HG03342 (cell line): ENCODE results near the gene COQ10A.

Experiments
- ATAC-seq: cut with Tn5 transposase; IDR thresholded peaks from one replicate; pipeline ENCODE4 v1.9.1; 2021; ENCODE audit warnings: mild to moderate bottlenecking, moderate library complexity; ENCODE audit not compliant: unreplicated experiment

Gene COQ10A

DNA sequence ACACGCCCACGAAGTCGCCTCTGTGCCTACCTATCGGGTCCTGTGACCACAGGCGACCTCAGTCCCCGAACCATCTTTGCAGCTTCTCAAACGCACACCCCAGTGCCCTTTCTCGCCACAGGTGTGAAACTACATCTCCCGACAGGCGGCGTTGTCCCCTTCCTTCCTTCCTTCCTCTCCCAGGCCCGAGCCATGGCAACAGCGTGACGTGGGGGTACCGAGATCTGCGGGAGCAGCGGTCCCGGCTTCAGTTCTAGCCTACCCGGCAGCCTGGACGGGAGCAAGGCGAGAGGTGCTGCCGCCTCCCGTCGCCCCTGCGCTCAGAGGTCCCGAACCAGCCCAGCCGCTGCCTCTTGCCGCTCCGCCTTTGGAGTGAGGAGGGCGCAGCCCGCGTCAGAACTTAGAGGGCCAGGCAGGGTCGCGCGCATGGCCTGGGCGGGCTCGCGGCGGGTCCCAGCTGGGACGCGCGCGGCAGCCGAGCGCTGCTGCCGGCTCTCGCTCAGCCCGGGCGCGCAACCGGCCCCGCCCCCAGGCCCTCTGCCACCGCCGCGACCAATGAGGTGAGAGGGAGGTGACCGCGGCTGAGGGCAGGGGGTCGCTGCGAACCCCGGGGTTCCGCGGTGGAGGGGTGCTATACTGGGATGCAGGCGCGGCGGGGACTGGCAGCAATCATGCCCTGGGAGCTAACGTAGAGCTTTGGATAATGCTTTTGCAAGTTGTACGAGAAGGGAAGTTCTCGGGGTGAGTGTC, at the start of gene COQ10A:
Gene COQ10A (plus strand): TSS at position 250 of the 750 bp plus-strand sequence. CDS start 177 bp downstream, at position 427.
- ATAC-seq: peak; percentile 86

DNA sequence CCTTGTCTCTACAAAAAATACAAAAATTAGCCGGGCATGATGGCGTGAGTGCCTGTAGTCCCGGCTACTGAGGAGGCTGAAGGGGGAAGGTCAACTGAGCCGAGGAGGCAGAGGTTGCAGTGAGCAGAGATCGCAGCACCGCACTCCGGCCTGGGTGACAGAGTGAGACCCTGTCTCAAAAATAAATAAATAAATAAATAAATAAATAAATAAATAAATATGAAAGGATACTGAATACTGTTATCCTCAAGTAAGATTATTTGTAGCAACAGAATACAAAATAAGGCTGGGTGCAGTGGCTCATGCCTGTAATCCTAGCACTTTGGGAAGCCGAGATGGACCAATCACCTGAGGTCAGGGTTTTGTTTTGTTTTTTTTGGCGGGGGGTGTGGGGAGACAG, 46.9 kb upstream of the COQ10A start:
- no peak for ATAC-seq

DNA sequence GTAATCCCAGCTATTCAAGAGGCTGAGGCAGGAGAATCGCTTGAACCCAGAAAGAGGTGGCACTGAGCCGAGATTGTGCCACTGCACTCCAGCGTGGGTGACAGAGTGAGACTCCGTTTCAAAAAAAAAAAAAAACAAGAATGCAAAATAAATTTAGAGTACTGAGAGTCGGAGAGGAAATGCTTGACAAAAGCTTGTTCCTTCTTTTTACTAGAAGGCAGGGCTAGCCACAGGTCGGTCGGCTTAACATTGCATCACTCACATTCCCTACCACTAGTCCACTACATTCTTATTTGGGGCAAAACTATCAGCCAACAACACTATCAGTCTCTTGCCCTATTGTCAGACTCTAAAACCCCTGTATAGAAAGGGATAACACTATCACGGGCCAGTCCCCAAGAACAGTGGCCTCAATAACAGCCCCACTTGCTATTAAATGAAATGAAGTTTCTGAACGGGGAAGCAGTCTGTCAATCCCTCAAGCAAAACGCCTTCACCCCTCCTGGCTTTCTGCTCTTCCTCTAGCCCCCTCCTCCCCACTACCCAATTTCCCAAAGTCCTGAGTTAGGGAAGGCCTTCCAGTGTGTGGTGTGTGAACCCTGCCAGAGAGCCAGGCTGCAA, 46.0 kb upstream of the COQ10A start:
- no peak for ATAC-seq

DNA sequence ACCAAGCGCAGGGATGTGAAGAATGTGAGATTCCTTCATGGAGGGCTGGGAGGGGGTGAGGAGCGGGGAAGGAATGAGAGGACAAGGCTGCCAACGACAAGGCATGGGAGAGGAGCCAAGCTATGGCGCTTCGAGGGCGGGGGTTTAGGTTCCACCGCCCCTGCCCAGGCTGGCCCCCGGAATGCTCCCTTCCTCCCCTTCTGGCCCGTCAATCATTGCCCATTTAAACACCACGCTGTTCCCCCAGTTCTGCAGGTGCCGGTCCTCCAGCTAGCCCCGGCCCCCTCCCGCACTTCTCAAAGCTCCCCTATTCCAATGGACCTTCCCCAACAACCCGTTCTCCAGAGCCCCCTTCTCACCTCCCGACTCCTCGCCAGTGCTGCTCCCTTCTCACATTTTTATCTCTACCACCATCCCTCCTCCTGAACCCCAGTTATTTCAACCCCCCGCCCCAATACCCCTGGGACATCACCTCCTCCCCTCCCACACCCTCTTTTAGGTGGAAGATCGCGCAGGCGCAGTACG, 45.4 kb upstream of the COQ10A start:
- peak; percentile 27 for ATAC-seq

DNA sequence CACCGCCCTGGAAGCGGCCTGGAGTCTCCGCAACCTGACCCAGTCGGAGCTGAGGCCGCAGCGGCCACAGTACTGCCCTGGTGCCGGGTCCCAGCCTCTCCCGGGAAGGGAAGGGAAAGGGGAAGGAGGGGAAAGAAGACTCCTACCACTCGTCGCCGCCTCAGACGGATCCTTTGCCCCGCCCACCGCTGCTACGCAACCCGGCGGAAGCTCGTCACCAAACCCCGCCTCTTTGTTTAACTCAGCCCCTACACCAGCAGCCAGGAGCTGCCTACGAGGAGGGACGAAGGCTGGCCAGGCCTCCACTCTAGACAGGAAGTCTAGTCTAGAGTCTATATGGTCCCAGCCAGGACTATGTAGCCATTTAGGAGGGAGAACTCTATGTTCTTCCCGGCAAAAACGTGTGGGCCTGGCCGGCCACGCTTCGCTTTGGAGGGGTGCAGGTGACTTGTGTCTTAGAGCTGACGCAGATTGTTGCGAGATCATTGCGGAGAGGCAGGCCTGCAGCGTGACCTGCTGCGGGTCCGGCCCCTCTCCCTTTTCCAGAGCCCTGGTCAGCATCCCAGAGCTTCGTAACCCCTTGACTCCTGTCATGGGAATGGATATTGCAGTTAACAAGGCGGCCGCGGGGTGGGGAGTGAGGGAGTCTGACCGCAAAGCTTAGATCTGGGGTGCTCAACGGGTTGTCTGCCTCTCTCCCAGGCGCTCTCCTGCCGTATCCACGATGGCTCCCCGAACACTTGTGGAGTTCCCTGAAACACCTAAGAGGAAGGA, 44.8 kb upstream of the COQ10A start, which contains the start of gene RNF41:
Gene RNF41 (minus strand): TSS at position 166 of the 774 bp plus-strand sequence. CDS start 7,875 bp downstream, outside the sequence.
- peak; percentile 80 for ATAC-seq

DNA sequence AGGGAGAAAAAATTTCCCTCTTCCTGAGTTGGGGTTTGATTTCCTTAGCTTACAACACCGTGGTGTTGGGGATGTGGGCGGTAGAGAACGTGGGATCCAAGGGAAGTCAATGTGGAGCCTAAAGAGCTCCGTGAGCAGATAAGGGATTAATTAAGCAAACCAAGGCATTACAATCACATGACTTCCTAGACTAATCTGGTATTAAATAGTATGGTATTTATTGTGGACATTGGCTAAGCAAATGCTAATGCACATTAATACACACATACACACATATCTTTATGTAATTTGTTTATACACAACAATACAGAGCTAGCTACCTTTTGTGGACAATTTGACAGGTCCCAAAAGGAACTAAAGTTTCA, 44.2 kb upstream of the COQ10A start:
- no peak for ATAC-seq

DNA sequence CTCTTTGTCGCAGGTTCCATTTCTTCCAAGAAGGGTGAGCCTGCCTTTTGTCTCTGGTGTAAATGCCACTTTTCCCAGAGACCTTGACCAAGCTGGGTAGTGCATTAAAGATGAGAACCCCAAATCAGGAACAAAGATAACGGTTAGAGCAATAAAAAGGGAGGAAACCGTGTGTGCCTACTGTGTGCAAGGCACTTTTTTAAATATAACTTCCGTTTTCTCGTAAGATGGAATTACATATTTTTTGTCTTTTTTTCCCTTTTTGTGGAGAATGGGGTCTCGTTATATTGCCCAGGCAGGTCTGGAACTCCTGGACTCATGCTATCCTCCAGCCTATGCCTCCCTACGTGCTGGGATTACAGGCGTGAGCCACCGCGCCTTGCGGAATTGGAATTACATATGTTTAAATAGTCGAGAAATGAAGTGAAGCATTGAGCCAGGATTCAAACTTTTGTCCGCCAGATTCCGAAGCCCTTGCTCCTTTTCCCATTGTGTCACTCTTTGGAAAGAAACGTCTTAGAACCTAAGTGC, 43.1 kb upstream of the COQ10A start:
- ATAC-seq: no peak

DNA sequence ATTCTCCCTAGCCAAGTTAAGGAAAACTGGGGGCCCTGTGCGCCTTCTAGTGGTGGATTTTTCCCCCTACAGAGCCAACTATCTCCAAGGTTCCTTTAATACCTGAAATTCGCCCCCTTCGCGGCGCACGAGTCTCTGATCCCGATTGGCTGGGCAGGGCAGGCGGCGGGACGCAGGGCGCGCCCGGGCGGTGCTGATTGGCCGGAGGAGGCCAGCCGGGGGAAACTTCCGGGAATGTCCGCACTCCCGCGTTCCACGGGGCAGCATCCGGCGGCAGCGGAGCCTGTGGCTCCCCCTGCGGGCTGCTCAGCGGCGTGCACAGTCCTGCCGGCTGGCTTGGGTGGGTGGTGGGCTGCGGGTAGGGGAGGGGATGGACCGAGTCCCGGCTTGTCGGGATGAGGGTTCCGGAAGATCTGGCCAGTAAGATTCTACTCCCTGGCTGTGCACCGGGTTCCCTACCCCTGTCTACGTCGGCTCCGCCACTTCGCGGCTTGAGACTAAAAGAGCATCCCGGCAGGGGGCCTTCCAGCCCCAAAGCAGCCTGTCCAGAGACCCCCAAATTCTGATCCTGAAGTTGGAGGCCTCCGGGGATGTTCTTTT, 42.5 kb upstream of the COQ10A start, which contains the start of gene NABP2:
Gene NABP2 (plus strand): TSS at position 241 of the 600 bp plus-strand sequence. CDS start 515 bp downstream, outside the sequence.
- ATAC-seq: peak; percentile 74

DNA sequence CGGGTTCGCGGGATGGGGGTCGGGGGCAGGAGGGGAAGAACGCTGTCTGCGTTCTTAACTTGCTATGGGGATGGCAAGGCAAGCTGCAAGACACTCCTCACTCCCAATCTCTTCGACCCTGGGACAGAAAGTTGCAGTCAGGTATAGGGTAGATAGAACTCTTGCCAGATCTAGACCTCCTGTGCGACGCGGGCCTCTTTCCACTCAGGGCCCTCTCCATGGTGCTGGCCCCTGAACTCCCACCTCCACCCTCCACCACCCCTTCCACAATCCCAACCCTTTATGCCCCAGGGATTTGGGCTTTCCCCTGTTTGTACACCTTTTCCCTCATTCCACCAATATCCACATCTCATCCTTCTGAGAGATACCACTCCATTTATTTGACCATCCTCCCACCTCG, 41.8 kb upstream of the COQ10A start:
- ATAC-seq: no peak

DNA sequence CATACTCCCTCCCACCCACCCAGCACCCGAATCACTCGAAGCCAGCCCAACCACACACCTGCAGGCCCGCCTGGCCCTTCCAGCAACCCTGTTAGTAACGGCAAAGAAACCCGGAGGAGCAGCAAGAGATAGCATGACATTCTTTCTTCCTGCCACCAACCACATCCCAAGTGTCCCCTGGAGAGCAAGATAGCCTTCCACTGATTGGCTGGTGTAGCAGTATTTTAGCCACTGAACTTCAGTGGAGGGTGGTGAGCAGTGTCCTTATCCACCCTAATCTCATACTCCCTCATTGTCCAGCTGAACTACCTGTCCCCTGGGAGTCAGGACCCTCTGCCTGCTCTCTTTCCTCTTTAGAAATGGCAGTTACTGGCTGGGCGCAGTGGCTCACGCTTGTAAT, 37.7 kb upstream of the COQ10A start:
- ATAC-seq: no peak

DNA sequence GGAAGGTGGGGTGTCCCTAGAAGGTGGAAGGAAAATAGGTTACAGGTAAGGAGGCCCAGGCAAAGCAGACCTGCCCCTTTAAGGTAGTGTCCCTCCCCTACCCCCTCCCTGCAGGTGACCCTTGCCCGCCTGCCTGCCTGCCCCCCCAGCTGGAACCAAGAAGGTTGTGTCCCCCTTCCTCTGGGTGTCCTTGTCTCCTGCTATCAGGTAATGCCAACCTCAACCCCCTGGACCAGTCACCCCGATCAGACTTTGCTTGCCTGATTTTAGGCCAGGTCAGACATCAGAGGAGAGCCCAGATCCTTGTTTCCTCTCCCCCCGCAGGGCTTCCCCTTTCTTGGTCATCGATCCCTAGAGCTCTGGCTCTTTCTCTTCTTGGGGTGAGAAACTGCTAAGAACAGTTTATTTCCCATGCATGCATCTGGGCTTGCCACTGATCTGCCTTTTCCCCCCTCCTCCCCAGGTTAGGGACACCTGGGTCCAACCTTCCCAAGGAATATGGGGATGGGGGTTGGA, 36.8 kb upstream of the COQ10A start, which contains the start of gene SLC39A5:
Gene SLC39A5 (plus strand): TSS at position 136 of the 516 bp plus-strand sequence. CDS start 1,224 bp downstream, outside the sequence.
- no peak for ATAC-seq

DNA sequence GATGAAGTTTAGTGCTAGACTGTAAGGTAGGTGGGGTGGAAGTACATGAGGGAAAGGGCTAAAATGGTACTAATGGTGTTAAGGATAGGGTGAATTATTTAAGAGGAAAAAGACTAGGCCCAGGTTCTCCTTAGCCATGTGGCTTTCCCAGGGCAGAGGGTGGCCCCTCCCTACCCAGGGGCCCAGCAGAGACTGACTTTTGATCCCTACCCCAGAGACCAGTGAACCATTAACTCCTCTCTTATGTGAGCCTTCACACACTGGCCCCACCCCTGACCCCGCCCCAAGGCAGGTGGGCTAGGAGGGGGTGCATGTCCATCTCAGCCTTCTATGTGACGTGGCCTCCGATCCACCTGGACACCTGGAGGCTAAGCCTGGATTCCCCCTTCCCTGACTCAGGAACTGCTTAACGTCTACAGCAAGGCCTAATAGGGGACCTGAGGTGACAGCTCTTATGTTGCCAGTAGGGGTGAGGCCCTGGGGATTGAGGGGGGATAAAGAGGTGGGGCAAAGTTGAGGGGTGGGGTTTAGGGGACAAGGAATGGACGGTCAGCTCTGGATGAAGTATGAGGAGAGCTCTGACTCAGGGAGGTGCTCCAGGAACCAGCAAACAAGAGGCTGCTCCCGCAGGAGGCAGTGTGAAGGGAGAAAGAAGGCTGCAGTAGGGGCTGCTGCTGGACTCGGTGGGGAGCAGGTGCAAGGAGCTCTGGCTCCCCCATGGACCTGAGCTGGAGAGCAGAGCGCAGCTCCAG, 36.1 kb upstream of the COQ10A start:
- ATAC-seq: no peak

DNA sequence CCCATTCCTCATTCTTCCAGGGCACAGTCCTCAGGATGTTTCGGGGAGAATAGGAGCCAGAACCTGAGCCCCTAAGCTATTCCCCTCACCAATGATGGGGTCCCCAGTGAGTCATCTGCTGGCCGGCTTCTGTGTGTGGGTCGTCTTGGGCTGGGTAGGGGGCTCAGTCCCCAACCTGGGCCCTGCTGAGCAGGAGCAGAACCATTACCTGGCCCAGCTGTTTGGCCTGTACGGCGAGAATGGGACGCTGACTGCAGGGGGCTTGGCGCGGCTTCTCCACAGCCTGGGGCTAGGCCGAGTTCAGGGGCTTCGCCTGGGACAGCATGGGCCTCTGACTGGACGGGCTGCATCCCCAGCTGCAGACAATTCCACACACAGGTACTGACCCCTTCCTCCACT, 35.6 kb upstream of the COQ10A start:
- ATAC-seq: no peak

DNA sequence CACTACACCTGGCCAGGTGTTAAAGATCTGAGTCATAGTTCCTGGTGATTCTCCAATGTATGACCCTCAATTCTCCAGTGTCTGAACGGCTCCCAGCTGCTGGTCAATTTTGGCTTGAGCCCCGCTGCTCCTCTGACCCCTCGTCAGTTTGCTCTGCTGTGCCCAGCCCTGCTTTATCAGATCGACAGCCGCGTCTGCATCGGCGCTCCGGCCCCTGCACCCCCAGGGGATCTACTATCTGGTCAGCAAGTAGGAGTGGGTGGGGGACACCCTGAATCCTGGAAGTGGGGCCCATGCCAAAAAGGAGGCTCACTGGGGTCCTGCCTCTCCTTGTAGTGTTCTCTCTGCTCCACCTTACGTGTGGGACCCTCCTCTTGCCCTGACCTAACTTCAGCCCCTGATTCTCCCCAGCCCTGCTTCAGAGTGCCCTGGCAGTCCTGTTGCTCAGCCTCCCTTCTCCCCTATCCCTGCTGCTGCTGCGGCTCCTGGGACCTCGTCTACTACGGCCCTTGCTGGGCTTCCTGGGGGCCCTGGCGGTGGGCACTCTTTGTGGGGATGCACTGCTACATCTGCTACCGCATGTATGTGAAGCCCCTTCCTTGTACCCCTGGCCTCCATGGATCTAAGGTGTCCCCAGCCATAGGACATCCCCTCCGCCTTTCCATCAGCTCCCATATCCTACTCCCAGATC, 31.9 kb upstream of the COQ10A start:
- no peak for ATAC-seq

DNA sequence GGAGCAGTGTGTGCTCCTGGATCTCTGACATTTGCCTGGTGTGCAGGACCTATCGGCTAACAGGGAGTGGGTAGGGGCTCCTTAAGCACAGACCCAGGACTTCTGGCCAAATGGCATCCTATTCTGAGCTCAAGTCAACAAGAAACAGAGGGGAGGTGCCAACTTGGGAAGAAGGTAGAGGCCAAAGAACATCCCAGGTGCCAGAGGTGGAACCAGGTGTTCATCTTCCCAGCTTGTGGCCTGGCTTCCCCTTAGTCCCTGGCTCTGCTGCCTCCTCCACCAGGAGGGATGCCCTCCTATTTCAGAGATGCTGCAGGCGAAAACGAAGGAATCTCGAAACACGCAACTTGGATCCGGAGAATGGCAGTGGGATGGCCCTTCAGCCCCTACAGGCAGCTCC, 30.7 kb upstream of the COQ10A start:
- no peak for ATAC-seq

DNA sequence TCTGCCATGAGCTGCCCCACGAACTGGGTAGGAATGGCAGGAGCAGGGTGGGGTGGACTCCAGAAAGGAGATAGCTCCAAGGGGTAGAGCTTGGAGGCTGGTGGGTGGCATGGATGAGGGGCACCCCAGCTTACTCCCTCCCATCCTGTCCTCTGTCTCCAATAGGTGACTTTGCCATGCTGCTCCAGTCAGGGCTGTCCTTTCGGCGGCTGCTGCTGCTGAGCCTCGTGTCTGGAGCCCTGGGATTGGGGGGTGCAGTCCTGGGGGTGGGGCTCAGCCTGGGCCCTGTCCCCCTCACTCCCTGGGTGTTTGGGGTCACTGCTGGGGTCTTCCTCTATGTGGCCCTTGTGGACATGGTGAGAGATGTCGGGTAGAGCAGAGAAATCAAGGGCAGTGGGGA, 29.8 kb upstream of the COQ10A start:
- ATAC-seq: no peak

DNA sequence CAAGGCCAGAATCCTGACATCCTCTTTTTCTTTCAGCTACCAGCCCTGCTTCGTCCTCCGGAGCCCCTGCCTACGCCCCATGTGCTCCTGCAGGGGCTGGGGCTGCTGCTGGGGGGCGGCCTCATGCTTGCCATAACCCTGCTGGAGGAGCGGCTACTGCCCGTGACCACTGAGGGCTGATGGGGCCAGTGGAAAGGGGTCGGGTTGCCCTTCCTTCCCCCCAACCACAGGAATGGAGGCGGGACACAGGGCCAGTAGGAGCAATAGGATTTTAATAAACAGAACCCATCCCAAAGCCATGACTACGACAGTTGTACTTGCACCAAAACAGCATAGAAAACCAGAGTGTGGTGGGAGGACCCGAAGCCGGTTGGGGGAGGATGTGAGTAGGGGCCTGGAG, 29.2 kb upstream of the COQ10A start:
- no peak for ATAC-seq

DNA sequence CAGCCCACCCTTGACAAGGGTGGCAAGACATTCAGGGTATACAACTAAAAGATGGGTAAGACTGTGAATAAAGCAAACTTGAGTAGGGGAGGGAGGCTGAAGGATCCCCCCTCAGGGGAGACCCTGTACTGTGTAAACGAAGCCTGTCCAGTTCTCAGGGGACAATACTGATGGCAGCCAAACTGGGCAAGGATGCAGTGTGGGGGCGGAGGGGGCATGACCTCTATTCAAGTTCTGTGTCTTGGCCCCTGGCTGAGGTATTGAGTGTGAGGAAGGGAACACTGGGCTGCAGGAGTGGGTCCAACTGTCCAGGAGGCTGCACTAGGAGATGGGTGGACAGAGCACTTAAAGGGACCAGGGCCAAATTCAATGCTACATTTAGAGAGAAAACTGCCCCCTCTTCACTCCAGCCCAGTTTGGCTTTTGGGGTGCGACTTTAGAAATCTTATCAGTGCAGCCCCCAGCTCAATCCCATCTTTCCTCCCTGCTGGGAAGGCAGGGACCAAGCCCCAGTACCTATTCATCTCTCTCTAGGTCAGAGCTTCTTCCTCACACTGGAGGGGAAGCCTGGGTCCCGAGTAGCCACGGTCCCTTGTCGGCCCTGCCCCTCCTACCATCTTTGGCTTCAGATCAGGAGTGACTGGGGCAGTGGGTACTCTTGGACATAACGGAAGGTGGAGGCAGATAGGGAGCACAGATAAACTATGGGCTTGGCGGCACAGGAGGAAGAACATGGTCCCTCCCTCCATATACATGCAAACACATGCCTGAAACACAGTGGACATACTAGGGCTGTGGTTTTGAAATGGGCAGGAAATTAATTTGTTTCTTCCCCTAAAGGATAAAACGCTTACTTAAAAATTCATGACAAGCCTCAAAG, 25.1 kb upstream of the COQ10A start:
- no peak for ATAC-seq
